H9 (cell line): ENCODE results near the gene SEMA4D. TPM values are rescaled to one million over a fixed set of nuclear protein-coding genes. Genes with fewer than 3 reads are reported as not detected.
A peak's percentile ranks its signal among the peaks of the same experiment; 100 is the strongest.

ENCODE experiments used
- DNase-seq: peaks from one replicate; pipeline ENCODE4 v3.0.0-alpha.2; 2017
- H2AFZ ChIP-seq: one replicate; pipeline ENCODE4 v1.6.1; 2013; ENCODE audit warnings: mild to moderate bottlenecking, low read length, control low read depth, moderate library complexity
- H2AK5ac ChIP-seq: 2 replicates; pipeline ENCODE4 v1.6.1; 2013; ENCODE audit warnings: low read length, control low read depth, mixed read lengths; ENCODE audit not compliant: insufficient read length
- H2BK120ac ChIP-seq: one replicate; pipeline ENCODE4 v1.6.1; 2013; ENCODE audit warnings: low read depth, mild to moderate bottlenecking, low read length, control low read depth, inconsistent platforms; ENCODE audit not compliant: poor library complexity, severe bottlenecking
- H2BK12ac ChIP-seq: 2 replicates; pipeline ENCODE4 v1.6.1; 2013; ENCODE audit warnings: low read length, control low read depth, mixed read lengths, low read depth; ENCODE audit not compliant: insufficient read length
- H2BK15ac ChIP-seq: 2 replicates; pipeline ENCODE4 v1.6.1; 2013; ENCODE audit warnings: low read depth, low read length, control low read depth
- H2BK20ac ChIP-seq: one replicate; pipeline ENCODE4 v1.6.1; 2013; ENCODE audit warnings: low read depth, mild to moderate bottlenecking, low read length, control low read depth, inconsistent platforms; ENCODE audit not compliant: poor library complexity, severe bottlenecking
- H2BK5ac ChIP-seq: 2 replicates; pipeline ENCODE4 v1.6.1; 2013; ENCODE audit warnings: low read length, control low read depth, mixed read lengths; ENCODE audit not compliant: insufficient read length
- H3K14ac ChIP-seq: 2 replicates; pipeline ENCODE4 v1.6.1; 2013; ENCODE audit warnings: low read length, control low read depth; ENCODE audit not compliant: insufficient read depth
- H3K18ac ChIP-seq: 2 replicates; pipeline ENCODE4 v1.6.1; 2013; ENCODE audit warnings: low read depth, mild to moderate bottlenecking, mixed read lengths, low read length, control low read depth; ENCODE audit not compliant: insufficient read length
- H3K23ac ChIP-seq: 2 replicates; pipeline ENCODE4 v1.6.1; 2013; ENCODE audit warnings: low read length, control low read depth, mixed read lengths, low read depth; ENCODE audit not compliant: insufficient read length
- H3K23me2 ChIP-seq: 2 replicates; pipeline ENCODE4 v1.6.1; 2013; ENCODE audit warnings: low read depth, mild to moderate bottlenecking, mixed read lengths, low read length, control low read depth; ENCODE audit not compliant: insufficient read length, poor library complexity, severe bottlenecking
- H3K27ac ChIP-seq: 2 replicates; pipeline ENCODE4 v1.5.1; 2013; ENCODE audit warnings: low read length, control low read depth, mixed read lengths, low read depth; ENCODE audit not compliant: insufficient read length
- H3K27me3 ChIP-seq: 2 replicates; pipeline ENCODE4 v1.6.1; 2013; ENCODE audit warnings: low read length, control low read depth, inconsistent platforms; ENCODE audit not compliant: insufficient read depth
- H3K4ac ChIP-seq: 2 replicates; pipeline ENCODE4 v1.6.1; 2013; ENCODE audit warnings: low read depth, mild to moderate bottlenecking, control low read depth, inconsistent platforms, low read length, moderate library complexity
- H3K4me1 ChIP-seq: 2 replicates; pipeline ENCODE4 v1.6.1; 2013; ENCODE audit warnings: low read length, control low read depth, inconsistent platforms; ENCODE audit not compliant: insufficient read depth
- H3K4me2 ChIP-seq: 2 replicates; pipeline ENCODE4 v1.6.1; 2013; ENCODE audit warnings: low read length, control low read depth, mixed read lengths; ENCODE audit not compliant: insufficient read length, insufficient read depth
- H3K56ac ChIP-seq: 2 replicates; pipeline ENCODE4 v1.6.1; 2013; ENCODE audit warnings: low read depth, mild to moderate bottlenecking, mixed read lengths, low read length, control low read depth; ENCODE audit not compliant: insufficient read length
- H3K79me1 ChIP-seq: 2 replicates; pipeline ENCODE4 v1.6.1; 2013; ENCODE audit warnings: low read depth, mild to moderate bottlenecking, moderate library complexity, low read length, control low read depth, inconsistent platforms; ENCODE audit not compliant: insufficient read depth, poor library complexity, severe bottlenecking
- H3K79me2 ChIP-seq: 2 replicates; pipeline ENCODE4 v1.6.1; 2013; ENCODE audit warnings: low read length, control low read depth, inconsistent platforms; ENCODE audit not compliant: insufficient read depth
- H3K9ac ChIP-seq: 2 replicates; pipeline ENCODE4 v1.6.1; 2013; ENCODE audit warnings: low read length, control low read depth, mixed read lengths; ENCODE audit not compliant: insufficient read length; ENCODE audit errors: extremely low read depth
- H3K9me3 ChIP-seq: one replicate; pipeline ENCODE4 v1.6.1; 2013; ENCODE audit warnings: low read depth, low read length, inconsistent platforms; ENCODE audit not compliant: control insufficient read depth
- H3T11ph ChIP-seq: one replicate; pipeline ENCODE4 v1.6.1; 2013; ENCODE audit warnings: mild to moderate bottlenecking, low read length, control low read depth, inconsistent platforms
- H4K20me1 ChIP-seq: one replicate; pipeline ENCODE4 v1.6.1; 2013; ENCODE audit not compliant: control insufficient read depth, insufficient read length, insufficient read depth
- H4K5ac ChIP-seq: 2 replicates; pipeline ENCODE4 v1.6.1; 2013; ENCODE audit warnings: low read depth, mild to moderate bottlenecking, mixed read lengths, low read length, control low read depth; ENCODE audit not compliant: insufficient read length
- H4K8ac ChIP-seq: replicated peaks from 2 replicates; pipeline ENCODE4 v1.6.1; 2013; ENCODE audit warnings: low read length, control low read depth, mixed read lengths, low read depth; ENCODE audit not compliant: insufficient read length
- H4K91ac ChIP-seq: 2 replicates; pipeline ENCODE4 v1.6.1; 2013; ENCODE audit warnings: low read depth, mild to moderate bottlenecking, moderate library complexity, mixed read lengths, low read length, control low read depth; ENCODE audit not compliant: insufficient read length
- H3K27ac Mint-ChIP-seq, 3 experiments: 2 replicates in 2 of 3; 3 replicates in 1 of 3; pipeline ENCODE4 v1.8.0; 2020 to 2021; ENCODE audit warnings: mixed read lengths in 3 of 3, mild to moderate bottlenecking in 1 of 3, moderate library complexity in 1 of 3
- H3K27me3 Mint-ChIP-seq: 2 replicates; pipeline ENCODE4 v1.8.0; 2021; ENCODE audit warnings: low read depth, mild to moderate bottlenecking, moderate library complexity, mixed read lengths
- H3K36me3 Mint-ChIP-seq, 3 experiments: 2 replicates in 2 of 3; 3 replicates in 1 of 3; pipeline ENCODE4 v1.8.0; 2020 to 2021; ENCODE audit warnings: low read depth in 3 of 3, mixed read lengths in 3 of 3; ENCODE audit not compliant: insufficient read depth in 1 of 3
- H3K4me1 Mint-ChIP-seq, 2 experiments: 2 replicates each; pipeline ENCODE4 v1.8.0; 2020; ENCODE audit warnings: mixed read lengths in 2 of 2
- H3K4me3 Mint-ChIP-seq, 2 experiments: 2 replicates in 1 of 2; 3 replicates in 1 of 2; pipeline ENCODE4 v1.8.0; 2020 to 2021; ENCODE audit warnings: mild to moderate bottlenecking in 2 of 2, mixed read lengths in 2 of 2, moderate library complexity in 1 of 2
- H3K9me3 Mint-ChIP-seq, 2 experiments: 2 replicates in 1 of 2; 3 replicates in 1 of 2; pipeline ENCODE4 v1.8.0; 2020; ENCODE audit warnings: mild to moderate bottlenecking in 2 of 2, mixed read lengths in 2 of 2, moderate library complexity in 1 of 2
- WGBS: extraction: QIAGEN DNeasy Blood & Tissue Kit; methylation state at CpG from one replicate; pipeline ENCODE4 v1.1.7; 2013; ENCODE audit warnings: missing lambda C conversion rate, low lambda C conversion rate, mixed read lengths; ENCODE audit not compliant: insufficient read length; ENCODE audit errors: extremely low coverage; 5-methylcytosine and 5-hydroxymethylcytosine counted together
- total RNA-seq: library from RNA; stranded (reverse); gene quantifications from 2 replicates; pipeline ENCODE4 v1.2.1, GENCODE V29; 2021
- TF ChIP-seq, protein P1 (sequence below): fragments of 200-600 bp; sonication (generic); conservative IDR thresholded peaks from 3 replicates; pipeline ENCODE4 v1.8.0; 2021; ENCODE audit warnings: antibody characterized with exemption, mild to moderate bottlenecking

Gene SEMA4D
- total RNA-seq, 1 experiment from 2014 or later: 47.2 TPM

DNA sequence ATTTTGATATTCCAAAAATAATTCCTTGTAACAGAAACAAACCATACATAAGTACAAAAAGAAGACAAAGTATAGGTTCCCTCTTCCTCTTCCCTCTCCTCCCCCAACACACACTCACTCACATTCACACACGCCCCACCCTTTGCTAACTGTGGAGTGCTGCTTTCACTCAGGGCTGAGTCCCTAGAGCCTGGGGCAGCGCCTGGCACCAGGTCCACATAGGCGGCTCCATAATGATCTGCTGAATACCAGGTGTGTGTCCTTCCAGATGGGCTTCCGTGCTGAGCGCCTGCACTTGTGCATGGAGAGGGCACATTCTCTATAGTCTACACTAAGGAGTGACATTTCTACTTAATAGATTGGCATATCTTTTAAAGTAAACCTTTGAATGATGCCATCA lies 3.7 kb downstream of the SEMA4D start:
- no peak overlapping the region for H2BK5ac ChIP-seq
- H3T11ph ChIP-seq: no peak overlapping the region
- H3K27me3 Mint-ChIP-seq: no peaks in the 10 kb centered on the region
- H3K27ac Mint-ChIP-seq: peak overlapping the region; percentile 55 to 85 (median 57)
- H4K91ac ChIP-seq: no peak overlapping the region
- no peak overlapping the region for H3K56ac ChIP-seq
- H2BK20ac ChIP-seq: no peak overlapping the region
- no peak overlapping the region for H4K5ac ChIP-seq
- no peak for DNase-seq
- H3K36me3 Mint-ChIP-seq: peaks cover 0 to 5% (median 0%) of the 10 kb centered on the region in 3 experiments; a peak in 4 of 7 replicates
- peaks cover 78 to 84% of the 10 kb centered on the region in 2 experiments for H3K4me1 Mint-ChIP-seq
- H4K20me1 ChIP-seq: no peaks in the 10 kb centered on the region
- no peak overlapping the region for H2BK12ac ChIP-seq
- peak overlapping the region; percentile 53; the same call in 1 of the 2 replicates for H3K14ac ChIP-seq
- no peak overlapping the region for H2AK5ac ChIP-seq
- peaks cover 43% of the 10 kb centered on the region; the same call in 1 of the 2 replicates for H3K79me2 ChIP-seq
- peaks cover 10% of the 10 kb centered on the region for H3K23me2 ChIP-seq
- no peaks in the 10 kb centered on the region for H3K9me3 Mint-ChIP-seq
- H3K27me3 ChIP-seq: no peaks in the 10 kb centered on the region
- H2BK120ac ChIP-seq: no peak overlapping the region
- no peak overlapping the region for H3K4me2 ChIP-seq
- H4K8ac ChIP-seq: no peak overlapping the region
- no peaks in the 10 kb centered on the region for H3K9me3 ChIP-seq
- H3K4me3 Mint-ChIP-seq: peak overlapping the region in 1 of 2 experiments; percentile 62; a peak in 3 of 5 replicates
- H3K27ac ChIP-seq: no peak overlapping the region
- peaks cover 20% of the 10 kb centered on the region for H3K4me1 ChIP-seq
- H3K18ac ChIP-seq: no peak overlapping the region
- TF ChIP-seq, protein P1, sequence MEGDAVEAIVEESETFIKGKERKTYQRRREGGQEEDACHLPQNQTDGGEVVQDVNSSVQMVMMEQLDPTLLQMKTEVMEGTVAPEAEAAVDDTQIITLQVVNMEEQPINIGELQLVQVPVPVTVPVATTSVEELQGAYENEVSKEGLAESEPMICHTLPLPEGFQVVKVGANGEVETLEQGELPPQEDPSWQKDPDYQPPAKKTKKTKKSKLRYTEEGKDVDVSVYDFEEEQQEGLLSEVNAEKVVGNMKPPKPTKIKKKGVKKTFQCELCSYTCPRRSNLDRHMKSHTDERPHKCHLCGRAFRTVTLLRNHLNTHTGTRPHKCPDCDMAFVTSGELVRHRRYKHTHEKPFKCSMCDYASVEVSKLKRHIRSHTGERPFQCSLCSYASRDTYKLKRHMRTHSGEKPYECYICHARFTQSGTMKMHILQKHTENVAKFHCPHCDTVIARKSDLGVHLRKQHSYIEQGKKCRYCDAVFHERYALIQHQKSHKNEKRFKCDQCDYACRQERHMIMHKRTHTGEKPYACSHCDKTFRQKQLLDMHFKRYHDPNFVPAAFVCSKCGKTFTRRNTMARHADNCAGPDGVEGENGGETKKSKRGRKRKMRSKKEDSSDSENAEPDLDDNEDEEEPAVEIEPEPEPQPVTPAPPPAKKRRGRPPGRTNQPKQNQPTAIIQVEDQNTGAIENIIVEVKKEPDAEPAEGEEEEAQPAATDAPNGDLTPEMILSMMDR: no peak
- no CpG with 5 or more reads among the region's 5 CpGs for WGBS
- H2BK15ac ChIP-seq: no peak overlapping the region
- no peak overlapping the region for H3K9ac ChIP-seq
- H2AFZ ChIP-seq: no peak overlapping the region
- no peak overlapping the region for H3K23ac ChIP-seq
- H3K4ac ChIP-seq: no peak overlapping the region
- H3K79me1 ChIP-seq: peaks cover 18% of the 10 kb centered on the region
